ENCODE measurements around the gene ZNF423.

Gene ZNF423

GRCh38 chr16:49745311-49745747 lies 110.6 kb downstream of the ZNF423 start:
- DNase-seq = no peak

- no peak for DNase-seq
Observed at GRCh38 chr16:49744244-49745220, 111.4 kb downstream of the ZNF423 start.

GRCh38 chr16:49743658-49744057 lies 112.3 kb downstream of the ZNF423 start:
- DNase-seq = no peak

- DNase-seq = no peak
Observed at GRCh38 chr16:49743203-49743464, 112.8 kb downstream of the ZNF423 start.

- no peak for DNase-seq
Observed at GRCh38 chr16:49742428-49743202, 113.3 kb downstream of the ZNF423 start.

GRCh38 chr16:49740256-49740655 lies 115.7 kb downstream of the ZNF423 start:
- DNase-seq = no peak

GRCh38 chr16:49739381-49739780 lies 116.5 kb downstream of the ZNF423 start:
- DNase-seq = no peak

- no peak for DNase-seq
Observed at GRCh38 chr16:49738832-49739231, 117.1 kb downstream of the ZNF423 start.

GRCh38 chr16:49738001-49738400 lies 117.9 kb downstream of the ZNF423 start:
- DNase-seq = no peak

- DNase-seq = no peak
Observed at GRCh38 chr16:49737541-49737940, 118.4 kb downstream of the ZNF423 start.

- DNase-seq = no peak
Observed at GRCh38 chr16:49734331-49734730, 121.6 kb downstream of the ZNF423 start.

GRCh38 chr16:49733313-49734009 lies 122.5 kb downstream of the ZNF423 start:
- no peak for DNase-seq

- no peak for DNase-seq
Observed at GRCh38 chr16:49731911-49732310, 124.0 kb downstream of the ZNF423 start.

GRCh38 chr16:49730772-49731171 lies 125.1 kb downstream of the ZNF423 start:
- DNase-seq = no peak

GRCh38 chr16:49727611-49728010 lies 128.3 kb downstream of the ZNF423 start:
- DNase-seq = no peak

GRCh38 chr16:49726155-49726554 lies 129.8 kb downstream of the ZNF423 start:
- DNase-seq = no peak

- no peak for DNase-seq
Observed at GRCh38 chr16:49725651-49726050, 130.3 kb downstream of the ZNF423 start.

- DNase-seq = no peak
Observed at GRCh38 chr16:49724774-49725173, 131.1 kb downstream of the ZNF423 start.

GRCh38 chr16:49723310-49723709 lies 132.6 kb downstream of the ZNF423 start:
- DNase-seq = no peak

- no peak for DNase-seq
Observed at GRCh38 chr16:49720225-49720624, 135.7 kb downstream of the ZNF423 start.

- no peak for DNase-seq
Observed at GRCh38 chr16:49717689-49718088, 138.2 kb downstream of the ZNF423 start.

- DNase-seq = no peak
Observed at GRCh38 chr16:49716339-49716934, 139.5 kb downstream of the ZNF423 start.

GRCh38 chr16:49713770-49714169 lies 142.1 kb downstream of the ZNF423 start:
- no peak for DNase-seq

All from activated CD4-positive, alpha-beta T cell treated with anti-CD3 and anti-CD28 coated beads, Interleukin-2, amount 50 U/mL, for 16 hours (primary cell).